Parathyroid adenoma (tissue), 2 donors: Measurements from ENCODE around the gene RHOG.

ENCODE experiments used
- H2AFZ ChIP-seq: fragments of 300-600 bp; sonication (generic); one replicate; pipeline ENCODE4 v1.7.0; 2017; ENCODE audit warnings: antibody characterized with exemption, mild to moderate bottlenecking
- H3K27ac ChIP-seq: fragments of 300-600 bp; sonication (generic); one replicate; pipeline ENCODE4 v1.7.0; 2017
- H3K27me3 ChIP-seq: fragments of 300-600 bp; sonication (generic); one replicate; pipeline ENCODE4 v1.7.0; 2017; ENCODE audit warnings: low read length; ENCODE audit not compliant: control insufficient read depth, insufficient read depth
- H3K36me3 ChIP-seq: fragments of 300-600 bp; sonication (generic); one replicate; pipeline ENCODE4 v1.7.0; 2017; ENCODE audit warnings: low read length; ENCODE audit not compliant: control insufficient read depth, insufficient read depth
- H3K4me1 ChIP-seq: fragments of 300-600 bp; sonication (generic); one replicate; pipeline ENCODE4 v1.7.0; 2017; ENCODE audit warnings: control low read depth
- H3K4me2 ChIP-seq: fragments of 300-600 bp; sonication (generic); one replicate; pipeline ENCODE4 v1.7.0; 2017; ENCODE audit warnings: low read length
- H3K4me3 ChIP-seq: fragments of 300-600 bp; sonication (generic); one replicate; pipeline ENCODE4 v1.7.0; 2017; ENCODE audit warnings: low read depth, low read length
- H3K79me2 ChIP-seq: fragments of 300-600 bp; sonication (generic); one replicate; pipeline ENCODE4 v1.7.0; 2017; ENCODE audit warnings: control low read depth
- H3K9ac ChIP-seq: fragments of 300-600 bp; sonication (generic); one replicate; pipeline ENCODE4 v1.7.0; 2017; ENCODE audit warnings: mild to moderate bottlenecking
- H3K9me3 ChIP-seq: fragments of 300-600 bp; sonication (generic); one replicate; pipeline ENCODE4 v1.7.0; 2017; ENCODE audit warnings: low read length; ENCODE audit not compliant: control insufficient read depth
- CTCF ChIP-seq: fragments of 300-600 bp; sonication (generic); IDR thresholded peaks from one replicate; pipeline ENCODE4 v1.7.0; 2017; ENCODE audit warnings: antibody characterized with exemption, mild to moderate bottlenecking
- donor health status: primary hyperparathyroidism.

Gene RHOG

GRCh38 chr11:3802011-3802790 lies 38.6 kb downstream of the RHOG start:
- TF ChIP-seq CTCF = no peak
- H3K27ac ChIP-seq = no peak overlapping the region

GRCh38 chr11:3799873-3800272 lies 40.9 kb downstream of the RHOG start:
- H3K9ac ChIP-seq = no peak overlapping the region
- TF ChIP-seq CTCF = no peak
- no peak overlapping the region for H3K4me3 ChIP-seq
- H3K9me3 ChIP-seq = no peaks in the 10 kb centered on the region
- H3K4me2 ChIP-seq = no peak overlapping the region
- H3K27me3 ChIP-seq = no peaks in the 10 kb centered on the region
- peaks cover 22% of the 10 kb centered on the region for H3K79me2 ChIP-seq
- no peak overlapping the region for H3K27ac ChIP-seq
- H2AFZ ChIP-seq = no peak overlapping the region
- no peaks in the 10 kb centered on the region for H3K36me3 ChIP-seq
- H3K4me1 ChIP-seq = peaks cover 3% of the 10 kb centered on the region

More at GRCh38 chr11:3802011-3802790, 38.6 kb downstream of the RHOG start:
- H3K79me2 ChIP-seq = no peaks in the 10 kb centered on the region
- no peaks in the 10 kb centered on the region for H3K36me3 ChIP-seq
- no peaks in the 10 kb centered on the region for H3K9me3 ChIP-seq
- H3K27me3 ChIP-seq = no peaks in the 10 kb centered on the region
- H2AFZ ChIP-seq = no peak overlapping the region
- no peak overlapping the region for H3K4me2 ChIP-seq
- H3K4me1 ChIP-seq = peaks cover 3% of the 10 kb centered on the region
- H3K4me3 ChIP-seq = no peak overlapping the region
- H3K9ac ChIP-seq = no peak overlapping the region

- H3K9ac ChIP-seq = no peak overlapping the region
- no peak overlapping the region for H2AFZ ChIP-seq
- H3K79me2 ChIP-seq = peaks cover 26% of the 10 kb centered on the region
- no peak for TF ChIP-seq CTCF
- H3K4me2 ChIP-seq = no peak overlapping the region
- H3K9me3 ChIP-seq = no peaks in the 10 kb centered on the region
- peaks cover 3% of the 10 kb centered on the region for H3K4me1 ChIP-seq
- H3K27ac ChIP-seq = no peak overlapping the region
- no peaks in the 10 kb centered on the region for H3K36me3 ChIP-seq
- H3K4me3 ChIP-seq = no peak overlapping the region
- H3K27me3 ChIP-seq = no peaks in the 10 kb centered on the region
Measured at GRCh38 chr11:3799143-3799542, 41.6 kb downstream of the RHOG start.

- H2AFZ ChIP-seq = peak within 1 kb of the TSS; percentile 94
- peak within 1 kb of the TSS; percentile 53 for H3K9ac ChIP-seq
- no peaks in the 10 kb centered on the region for H3K36me3 ChIP-seq
Measured at GRCh38 chr11:3797329-3798090, 43.2 kb downstream of the RHOG start, which contains the start of gene NUP98. NUP98 (minus strand) TSS chr11:3797554; CDS start chr11:3782117, 15,437 bp downstream.

More at GRCh38 chr11:3797329-3798090, 43.2 kb downstream of the RHOG start, which contains the start of gene NUP98:
- Histone ChIP-seq H3K27ac (peak within 1 kb of the TSS; percentile 93), H3K4me3 (peak within 1 kb of the TSS; percentile 88), H3K4me1 (peaks cover 3% of the 10 kb centered on the region), H3K4me2 (peak within 1 kb of the TSS; percentile 87), H3K79me2 (peaks cover 36% of the 10 kb centered on the region), H3K27me3 (no peaks in the 10 kb centered on the region), H3K9me3 (no peaks in the 10 kb centered on the region)
- no peak for TF ChIP-seq CTCF
